GM23248 (cell line): ENCODE results near the gene GDF7.

Source experiments
- EZH2 ChIP-seq: fragments of 200-600 bp; sonication (generic); IDR thresholded peaks from 2 replicates; pipeline ENCODE4 v1.6.1; 2018; ENCODE audit warnings: antibody characterized with exemption, mild to moderate bottlenecking; ENCODE audit not compliant: insufficient read depth, poor library complexity, severe bottlenecking
- EZH2phosphoT487 ChIP-seq: fragments of 200-600 bp; sonication (generic); IDR thresholded peaks from 2 replicates; pipeline ENCODE4 v1.6.1; 2018; ENCODE audit warnings: antibody characterized with exemption, moderate library complexity, mild to moderate bottlenecking, low read depth; ENCODE audit not compliant: insufficient read depth

- no peak for TF ChIP-seq EZH2
- no peak for TF ChIP-seq EZH2phosphoT487
These were observed 13.0 kb upstream of the GDF7 start for GRCh38 chr2:20653695-20654534.
